ENCODE measurements around the gene SPEG.

DNA sequence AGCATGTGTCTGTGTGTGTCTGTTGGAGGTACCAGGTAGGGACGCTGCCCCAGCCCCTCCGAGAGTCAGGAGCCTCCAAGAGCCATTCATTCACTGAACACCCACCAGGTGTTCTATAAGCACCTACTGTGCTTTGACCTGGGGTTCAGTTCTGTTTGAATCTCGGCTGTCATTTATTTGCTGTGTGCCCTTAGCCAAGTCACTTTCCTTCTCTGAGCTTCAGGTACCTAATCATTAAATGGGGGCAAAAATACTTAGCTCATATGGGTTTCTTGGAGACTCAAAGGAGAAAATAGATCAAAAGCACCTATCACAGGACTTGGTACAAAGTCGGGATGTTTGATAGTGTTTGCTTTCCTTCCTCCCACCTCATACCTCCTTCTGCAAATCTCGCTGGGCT, 92.8 kb downstream of the SPEG start:
- TF ChIP-seq, protein P1, sequence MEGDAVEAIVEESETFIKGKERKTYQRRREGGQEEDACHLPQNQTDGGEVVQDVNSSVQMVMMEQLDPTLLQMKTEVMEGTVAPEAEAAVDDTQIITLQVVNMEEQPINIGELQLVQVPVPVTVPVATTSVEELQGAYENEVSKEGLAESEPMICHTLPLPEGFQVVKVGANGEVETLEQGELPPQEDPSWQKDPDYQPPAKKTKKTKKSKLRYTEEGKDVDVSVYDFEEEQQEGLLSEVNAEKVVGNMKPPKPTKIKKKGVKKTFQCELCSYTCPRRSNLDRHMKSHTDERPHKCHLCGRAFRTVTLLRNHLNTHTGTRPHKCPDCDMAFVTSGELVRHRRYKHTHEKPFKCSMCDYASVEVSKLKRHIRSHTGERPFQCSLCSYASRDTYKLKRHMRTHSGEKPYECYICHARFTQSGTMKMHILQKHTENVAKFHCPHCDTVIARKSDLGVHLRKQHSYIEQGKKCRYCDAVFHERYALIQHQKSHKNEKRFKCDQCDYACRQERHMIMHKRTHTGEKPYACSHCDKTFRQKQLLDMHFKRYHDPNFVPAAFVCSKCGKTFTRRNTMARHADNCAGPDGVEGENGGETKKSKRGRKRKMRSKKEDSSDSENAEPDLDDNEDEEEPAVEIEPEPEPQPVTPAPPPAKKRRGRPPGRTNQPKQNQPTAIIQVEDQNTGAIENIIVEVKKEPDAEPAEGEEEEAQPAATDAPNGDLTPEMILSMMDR (IDR thresholded peaks at IDR 0.05; ENCODE audit: low read depth, low read length) = no peak
- TF ChIP-seq EZH2phosphoT487 (IDR thresholded peaks at IDR 0.05; ENCODE audit: low read depth) = no peak

Data from OCI-LY3 (cell line).